ENCODE data around the gene CD44.
A peak's percentile ranks its signal among the peaks of the same experiment; 100 is the strongest.

The CD44 gene

GRCh38 chr11:35141571-35141971 is 2.6 kb downstream of the CD44 start:
- Histone ChIP-seq H3K27ac (no peak overlapping the region), H3K4me2 (no peak overlapping the region), H3K79me2 (ENCODE audit: insufficient read depth, low read depth) (no peaks in the 10 kb centered on the region), H3K9ac (no peak overlapping the region), H3K4me1 (ENCODE audit: low read depth, poor library complexity, severe bottlenecking) (peaks cover 43% of the 10 kb centered on the region), H2AFZ (ENCODE audit: low read depth) (no peak overlapping the region), H3K27me3 (ENCODE audit: insufficient read depth, low read depth) (peaks cover 26% of the 10 kb centered on the region), H3K36me3 (ENCODE audit: insufficient read depth) (no peaks in the 10 kb centered on the region), H4K20me1 (ENCODE audit: insufficient read depth) (no peaks in the 10 kb centered on the region), H3K4me3 (IDR thresholded peaks at IDR 0.05; ENCODE audit: insufficient read depth, low read depth, low read length) (no peak overlapping the region)
- no peak for TF ChIP-seq CTCF (conservative IDR thresholded peaks at IDR 0.05; ENCODE audit: low read depth, low read length)

- no peak overlapping the region for H3K27ac ChIP-seq
- peaks cover 26% of the 10 kb centered on the region for H3K27me3 ChIP-seq (ENCODE audit: insufficient read depth, low read depth)
- H3K4me1 ChIP-seq (ENCODE audit: low read depth, poor library complexity, severe bottlenecking): peaks cover 53% of the 10 kb centered on the region
- H3K9ac ChIP-seq: no peak overlapping the region
- no peaks in the 10 kb centered on the region for H3K36me3 ChIP-seq (ENCODE audit: insufficient read depth)
- H3K4me3 ChIP-seq (IDR thresholded peaks at IDR 0.05; ENCODE audit: insufficient read depth, low read depth, low read length): no peak overlapping the region
- H3K79me2 ChIP-seq (ENCODE audit: insufficient read depth, low read depth): no peaks in the 10 kb centered on the region
- no peak for TF ChIP-seq CTCF (conservative IDR thresholded peaks at IDR 0.05; ENCODE audit: low read depth, low read length)
- H3K4me2 ChIP-seq: no peak overlapping the region
- H4K20me1 ChIP-seq (ENCODE audit: insufficient read depth): no peaks in the 10 kb centered on the region
- H2AFZ ChIP-seq (ENCODE audit: low read depth): no peak overlapping the region
These were observed 3.6 kb downstream of the CD44 start for GRCh38 chr11:35142481-35143075.

- H3K4me2 ChIP-seq: peak overlapping the region; percentile 91
- H3K4me3 ChIP-seq (IDR thresholded peaks at IDR 0.05; ENCODE audit: insufficient read depth, low read depth, low read length): no peak overlapping the region
- no peak for TF ChIP-seq CTCF (conservative IDR thresholded peaks at IDR 0.05; ENCODE audit: low read depth, low read length)
- no peak overlapping the region for H2AFZ ChIP-seq (ENCODE audit: low read depth)
- peak overlapping the region; percentile 30; the same call in 1 of the 2 replicates for H3K9ac ChIP-seq
- no peaks in the 10 kb centered on the region for H3K36me3 ChIP-seq (ENCODE audit: insufficient read depth)
- H4K20me1 ChIP-seq (ENCODE audit: insufficient read depth): no peaks in the 10 kb centered on the region
- peaks cover 22% of the 10 kb centered on the region for H3K27me3 ChIP-seq (ENCODE audit: insufficient read depth, low read depth)
- H3K4me1 ChIP-seq (ENCODE audit: low read depth, poor library complexity, severe bottlenecking): peaks cover 53% of the 10 kb centered on the region
- H3K79me2 ChIP-seq (ENCODE audit: insufficient read depth, low read depth): no peaks in the 10 kb centered on the region
- H3K27ac ChIP-seq: peak overlapping the region; percentile 61
These were observed 4.5 kb downstream of the CD44 start for GRCh38 chr11:35143297-35144135.

- H3K9ac ChIP-seq: peak overlapping the region; percentile 30; the same call in 1 of the 2 replicates
- H3K36me3 ChIP-seq (ENCODE audit: insufficient read depth): no peaks in the 10 kb centered on the region
- TF ChIP-seq CTCF (conservative IDR thresholded peaks at IDR 0.05; ENCODE audit: low read depth, low read length): no peak
- peaks cover 14% of the 10 kb centered on the region for H3K27me3 ChIP-seq (ENCODE audit: insufficient read depth, low read depth)
- peaks cover 53% of the 10 kb centered on the region for H3K4me1 ChIP-seq (ENCODE audit: low read depth, poor library complexity, severe bottlenecking)
- no peak overlapping the region for H3K4me3 ChIP-seq (IDR thresholded peaks at IDR 0.05; ENCODE audit: insufficient read depth, low read depth, low read length)
- no peaks in the 10 kb centered on the region for H3K79me2 ChIP-seq (ENCODE audit: insufficient read depth, low read depth)
- H3K27ac ChIP-seq: peak overlapping the region; percentile 61
- H2AFZ ChIP-seq (ENCODE audit: low read depth): no peak overlapping the region
- H4K20me1 ChIP-seq (ENCODE audit: insufficient read depth): no peaks in the 10 kb centered on the region
- H3K4me2 ChIP-seq: peak overlapping the region; percentile 91
These were observed 5.3 kb downstream of the CD44 start for GRCh38 chr11:35144136-35144741.

Measured in KMS-11 (cell line).